CD8-positive, alpha-beta memory T cell (primary cell): ENCODE data around the gene OR6J1. TPM values are rescaled to one million over a fixed set of nuclear protein-coding genes. Genes with fewer than 3 reads are reported as not detected.

Source experiments
- CTCF ChIA-PET: fragments of 350-600 bp; sonication (Branson Sonifier 250); formaldehyde crosslinking; loops from one replicate; lab custom pipeline; 2021; ENCODE audit warnings: antibody characterized with exemption; lab: Charles Lee
- POLR2A ChIA-PET: fragments of 350-600 bp; sonication (Branson Sonifier 250); formaldehyde crosslinking; loops from one replicate; lab custom pipeline; 2021; ENCODE audit warnings: antibody characterized with exemption; lab: Charles Lee
- DNase-seq, 5 donors: peaks; one replicate each; pipeline versions ENCODE4 v3.0.0 to v3.0.0-alpha.2; 2020 to 2022; ENCODE audit warnings: mixed read lengths in 1 of 5
- H3K27ac ChIP-seq: one replicate; pipeline ENCODE4 v1.7.0; 2013; ENCODE audit warnings: low read depth, mild to moderate bottlenecking, low read length, moderate library complexity
- H3K27me3 ChIP-seq: 2 replicates; pipeline ENCODE4 v1.7.0; 2013; ENCODE audit warnings: low read length, mild to moderate bottlenecking; ENCODE audit not compliant: insufficient read depth, poor library complexity, severe bottlenecking
- H3K36me3 ChIP-seq: 2 replicates; pipeline ENCODE4 v1.7.0; 2013; ENCODE audit warnings: mild to moderate bottlenecking, low read length, moderate library complexity; ENCODE audit not compliant: insufficient read depth
- H3K4me1 ChIP-seq: 2 replicates; pipeline ENCODE4 v1.7.0; 2013; ENCODE audit warnings: mild to moderate bottlenecking, low read length, moderate library complexity; ENCODE audit not compliant: insufficient read depth
- H3K4me3 ChIP-seq: 2 replicates; pipeline ENCODE4 v1.7.0; 2013; ENCODE audit warnings: mild to moderate bottlenecking, low read length
- H3K9me3 ChIP-seq: 2 replicates; pipeline ENCODE4 v1.7.0; 2013; ENCODE audit warnings: mild to moderate bottlenecking, low read length
- H3K27ac Mint-ChIP-seq, 8 donors: one replicate each; pipeline ENCODE4 v1.8.0; 2020 to 2021; ENCODE audit warnings: mixed read lengths in 8 of 8, mild to moderate bottlenecking in 6 of 8, inconsistent platforms in 3 of 8, moderate library complexity in 3 of 8
- H3K27me3 Mint-ChIP-seq, 2 donors: one replicate each; pipeline ENCODE4 v1.8.0; 2020 to 2021; ENCODE audit warnings: mixed read lengths in 2 of 2, mild to moderate bottlenecking in 1 of 2, moderate library complexity in 1 of 2
- H3K36me3 Mint-ChIP-seq, 3 donors: one replicate each; pipeline ENCODE4 v1.8.0; 2020 to 2021; ENCODE audit warnings: mixed read lengths in 3 of 3, inconsistent platforms in 1 of 3, mild to moderate bottlenecking in 1 of 3
- H3K4me1 Mint-ChIP-seq, 3 donors: one replicate each; pipeline ENCODE4 v1.8.0; 2020 to 2021; ENCODE audit warnings: mixed read lengths in 3 of 3, inconsistent platforms in 1 of 3, mild to moderate bottlenecking in 1 of 3
- H3K4me3 Mint-ChIP-seq, 7 donors: one replicate each; pipeline ENCODE4 v1.8.0; 2020 to 2021; ENCODE audit warnings: mixed read lengths in 7 of 7, mild to moderate bottlenecking in 6 of 7, moderate library complexity in 4 of 7, inconsistent platforms in 2 of 7
- H3K9me3 Mint-ChIP-seq, 5 donors: one replicate each; pipeline ENCODE4 v1.8.0; 2020 to 2022; ENCODE audit warnings: mixed read lengths in 5 of 5, mild to moderate bottlenecking in 3 of 5, moderate library complexity in 2 of 5, inconsistent platforms in 1 of 5
- polyA plus RNA-seq: library from polyadenylated mRNA; unstranded; fragments of 300-500 nt; fragmentation: Illumina TruSeq; gene quantifications from one replicate; pipeline ENCODE4 v1.2.3, GENCODE V29; 2021
- total RNA-seq, 2 experiments: library from RNA; stranded (reverse); gene quantifications; one replicate each; pipeline ENCODE4 v1.2.3, GENCODE V29; 2021

Gene OR6J1
- total and polyA plus RNA-seq, 3 experiments from 2014 or later: not detected

DNA sequence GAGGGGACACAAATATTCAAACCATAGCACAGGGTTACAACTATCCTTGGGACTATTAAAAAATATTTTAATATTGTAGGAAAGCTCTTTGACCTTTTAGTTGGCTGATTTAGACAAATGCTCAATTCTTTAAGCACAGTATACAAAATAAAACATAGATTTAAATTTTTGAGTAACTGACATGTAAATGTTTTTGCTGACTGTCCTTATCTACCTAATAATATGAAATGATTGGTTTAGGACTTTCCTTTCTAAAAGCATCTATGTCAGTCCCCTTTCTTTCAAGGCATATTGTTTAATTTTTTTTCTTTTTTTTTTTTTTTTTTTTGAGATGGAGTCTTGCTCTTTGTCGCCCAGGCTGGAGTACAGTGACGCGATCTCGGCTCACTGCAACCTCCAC is 16.5 kb upstream of the OR6J1 start:
- peaks cover 0 to 3% of the 10 kb centered on the region in 2 donors for H3K27me3 Mint-ChIP-seq
- no peaks in the 10 kb centered on the region for H3K9me3 Mint-ChIP-seq
- H3K27ac Mint-ChIP-seq: no peak overlapping the region
- no peaks in the 10 kb centered on the region for H3K4me1 Mint-ChIP-seq
- Histone ChIP-seq H3K4me1 (no peaks in the 10 kb centered on the region), H3K27ac (no peak overlapping the region), H3K36me3 (no peaks in the 10 kb centered on the region), H3K9me3 (no peaks in the 10 kb centered on the region), H3K27me3 (no peaks in the 10 kb centered on the region), H3K4me3 (no peak overlapping the region)
- CTCF ChIA-PET: interaction anchor here (4.0 kb wide), 1 partner anchor 90 kb away, joined by 23 read pairs; no protein-coding TSS in a partner anchor
- POLR2A ChIA-PET: no interaction called here
- no peak for DNase-seq
- no peak overlapping the region for H3K4me3 Mint-ChIP-seq
- H3K36me3 Mint-ChIP-seq: no peaks in the 10 kb centered on the region

DNA sequence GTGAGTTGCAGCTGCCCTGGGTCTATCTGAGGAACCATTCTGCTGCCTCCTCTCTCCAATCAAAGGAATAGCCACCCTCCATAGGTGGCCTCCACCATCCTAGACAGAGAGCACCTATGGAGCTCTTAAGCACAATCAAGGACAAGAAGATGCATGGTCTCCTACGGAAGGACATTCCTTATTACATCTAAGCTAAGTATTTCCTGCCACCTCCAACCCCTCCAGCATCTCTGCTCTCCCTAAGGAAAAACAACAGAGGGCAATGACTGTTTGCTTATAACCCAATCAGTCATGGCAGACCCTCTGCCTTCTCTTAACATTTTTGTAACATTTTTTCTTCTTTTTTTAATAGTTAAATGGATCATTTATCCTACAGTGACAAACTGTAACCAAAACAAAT is 14.8 kb upstream of the OR6J1 start:
- Histone ChIP-seq H3K27me3 (no peaks in the 10 kb centered on the region), H3K4me1 (no peaks in the 10 kb centered on the region), H3K9me3 (no peaks in the 10 kb centered on the region), H3K36me3 (no peaks in the 10 kb centered on the region), H3K4me3 (no peak overlapping the region), H3K27ac (no peak overlapping the region)
- ChIA-PET POLR2A (no interaction called here), CTCF (interaction anchor here (1.0 to 4.0 kb wide), 2 partner anchors 88 to 197 kb away, joined by 3 to 23 read pairs; no protein-coding TSS in a partner anchor)
- Mint-ChIP-seq H3K27me3 (no peaks in the 10 kb centered on the region), H3K4me3 (no peak overlapping the region), H3K36me3 (no peaks in the 10 kb centered on the region), H3K9me3 (no peaks in the 10 kb centered on the region), H3K27ac (no peak overlapping the region), H3K4me1 (no peaks in the 10 kb centered on the region)
- DNase-seq: no peak

DNA sequence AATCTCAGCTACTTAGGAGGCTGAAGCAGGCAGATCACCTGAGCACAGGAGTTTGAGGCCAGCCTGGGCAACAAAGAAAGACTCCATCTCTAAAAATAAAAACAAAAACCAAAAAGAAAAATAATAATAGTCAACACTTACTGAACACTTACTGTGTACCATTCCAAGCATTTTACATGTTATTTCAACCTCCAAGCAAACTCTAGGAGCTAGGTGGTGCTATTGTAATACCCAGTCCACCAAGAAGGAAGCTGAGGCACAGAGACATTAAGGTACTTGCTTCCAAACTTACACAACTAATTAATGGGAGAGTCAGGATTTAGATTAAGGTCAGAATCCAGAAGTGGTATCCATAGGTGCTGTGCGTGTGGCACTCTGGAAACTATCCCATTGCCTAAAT is 13.7 kb upstream of the OR6J1 start:
- Histone ChIP-seq H3K4me3 (no peak overlapping the region), H3K4me1 (no peaks in the 10 kb centered on the region), H3K27me3 (no peaks in the 10 kb centered on the region), H3K36me3 (no peaks in the 10 kb centered on the region), H3K9me3 (no peaks in the 10 kb centered on the region), H3K27ac (no peak overlapping the region)
- DNase-seq: no peak
- Mint-ChIP-seq H3K9me3 (no peaks in the 10 kb centered on the region), H3K36me3 (no peaks in the 10 kb centered on the region), H3K27ac (peak overlapping the region in 1 of 8 donors; percentile 63), H3K27me3 (no peaks in the 10 kb centered on the region), H3K4me1 (no peaks in the 10 kb centered on the region), H3K4me3 (no peak overlapping the region)
- POLR2A ChIA-PET: no interaction called here
- CTCF ChIA-PET: interaction anchor here (4.0 kb wide), 1 partner anchor 87 kb away, joined by 23 read pairs; no protein-coding TSS in a partner anchor

DNA sequence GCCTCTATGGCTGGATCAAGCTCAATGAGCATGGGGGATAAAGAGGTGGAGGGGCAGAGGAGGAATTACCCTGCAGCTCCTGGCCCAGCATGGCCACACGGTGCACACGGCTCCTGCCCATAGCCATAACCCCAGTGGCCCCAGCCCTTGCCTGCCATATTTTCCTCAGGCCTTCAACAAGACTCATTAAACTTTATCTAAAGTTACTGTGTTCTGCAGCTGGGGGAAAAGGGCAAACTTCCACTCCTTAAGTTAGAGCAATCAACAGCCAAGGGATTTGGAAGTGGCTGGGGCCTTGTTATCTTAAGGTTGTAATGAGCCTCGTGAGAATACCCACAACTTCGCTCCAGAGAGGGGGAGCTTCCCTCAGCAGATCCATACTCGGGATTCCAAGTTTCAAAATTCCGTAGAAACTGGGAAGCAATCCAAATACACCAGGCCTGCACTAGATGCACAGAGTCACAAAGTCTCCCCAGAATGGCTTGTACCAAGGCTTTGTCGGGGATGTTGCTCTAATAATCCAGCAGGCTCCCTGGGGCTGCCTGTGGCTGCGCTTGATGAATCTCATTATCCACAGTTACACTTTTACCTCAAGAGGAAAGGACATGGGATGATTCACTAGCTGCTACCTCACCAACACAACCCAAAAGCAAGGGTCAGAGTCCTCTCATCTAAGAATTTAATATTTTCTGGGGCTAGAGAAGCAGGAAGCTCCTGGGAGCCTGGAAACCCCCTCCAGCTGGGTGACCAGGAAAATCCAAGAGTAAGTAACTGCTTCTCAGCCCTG is 13.0 kb upstream of the OR6J1 start:
- Histone ChIP-seq H3K27ac (no peak overlapping the region), H3K36me3 (no peaks in the 10 kb centered on the region), H3K9me3 (no peaks in the 10 kb centered on the region), H3K4me3 (no peak overlapping the region), H3K4me1 (no peaks in the 10 kb centered on the region), H3K27me3 (no peaks in the 10 kb centered on the region)
- H3K36me3 Mint-ChIP-seq: no peaks in the 10 kb centered on the region
- no peak for DNase-seq
- H3K27ac Mint-ChIP-seq: no peak overlapping the region
- H3K4me3 Mint-ChIP-seq: no peak overlapping the region
- H3K9me3 Mint-ChIP-seq: no peaks in the 10 kb centered on the region
- ChIA-PET POLR2A (no interaction called here), CTCF (interaction anchor here (4.0 kb wide), 1 partner anchor 86 kb away, joined by 23 read pairs; no protein-coding TSS in a partner anchor)
- H3K27me3 Mint-ChIP-seq: no peaks in the 10 kb centered on the region
- H3K4me1 Mint-ChIP-seq: no peaks in the 10 kb centered on the region

DNA sequence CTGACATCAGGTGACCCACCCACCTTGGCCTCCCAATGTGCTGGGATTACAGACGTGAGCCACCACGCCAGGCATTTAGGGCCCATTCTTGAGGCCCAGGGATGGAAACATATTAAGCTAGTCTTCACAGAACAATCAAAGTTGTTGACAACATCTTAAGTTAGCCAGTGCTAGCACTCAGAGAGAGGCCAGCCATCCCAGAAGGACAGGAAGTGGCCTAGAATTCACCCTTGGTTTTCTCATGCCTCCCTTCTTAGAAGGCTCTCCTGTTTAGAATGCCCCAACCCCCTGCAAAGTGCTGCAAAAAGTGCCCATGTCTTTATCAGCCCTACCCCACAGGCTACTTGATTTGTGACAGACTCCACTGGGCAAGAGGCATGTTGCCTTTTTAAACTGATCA is 12.1 kb upstream of the OR6J1 start:
- no peaks in the 10 kb centered on the region for H3K36me3 ChIP-seq
- POLR2A ChIA-PET: no interaction called here
- CTCF ChIA-PET: no interaction called here
- Mint-ChIP-seq H3K27me3 (no peaks in the 10 kb centered on the region), H3K4me1 (no peaks in the 10 kb centered on the region), H3K4me3 (no peak overlapping the region), H3K9me3 (no peaks in the 10 kb centered on the region), H3K36me3 (no peaks in the 10 kb centered on the region), H3K27ac (peak overlapping the region in 1 of 8 donors; percentile 78)
- H3K27me3 ChIP-seq: no peaks in the 10 kb centered on the region
- H3K27ac ChIP-seq: no peak overlapping the region
- H3K4me3 ChIP-seq: no peak overlapping the region
- no peaks in the 10 kb centered on the region for H3K9me3 ChIP-seq
- DNase-seq: no peak
- no peaks in the 10 kb centered on the region for H3K4me1 ChIP-seq

DNA sequence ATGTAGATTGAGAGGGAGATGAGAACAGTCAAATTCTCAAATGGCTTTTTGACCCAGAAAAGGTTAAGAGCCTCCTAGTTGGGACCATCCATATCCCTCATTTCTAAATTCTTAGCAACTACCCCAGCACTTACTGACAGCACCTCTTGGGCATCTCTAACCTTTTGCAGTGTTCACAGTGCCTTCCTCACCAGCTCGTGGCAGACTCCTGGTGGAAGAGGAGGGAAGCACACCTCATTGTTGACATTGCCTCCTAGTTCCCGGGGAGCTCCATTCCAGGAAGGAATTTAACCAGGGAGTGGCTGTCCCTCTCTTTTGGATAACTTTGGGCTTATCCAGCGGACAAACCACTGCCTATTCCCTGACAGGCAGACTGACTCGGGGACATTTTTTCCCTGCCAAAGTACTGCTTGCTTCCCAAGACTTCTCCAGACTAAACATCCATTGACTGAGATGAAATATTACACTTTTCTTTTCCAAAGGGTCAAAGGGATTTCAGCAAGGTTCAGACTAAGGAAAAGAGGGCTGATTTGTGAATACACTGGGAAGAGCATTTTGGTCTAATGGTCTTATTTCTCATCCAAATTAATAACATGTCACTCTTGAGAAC is 9.0 kb upstream of the OR6J1 start:
- Histone ChIP-seq H3K36me3 (no peaks in the 10 kb centered on the region), H3K4me1 (no peaks in the 10 kb centered on the region), H3K9me3 (no peaks in the 10 kb centered on the region), H3K27ac (no peak overlapping the region), H3K27me3 (no peaks in the 10 kb centered on the region), H3K4me3 (no peak overlapping the region)
- Mint-ChIP-seq H3K4me3 (no peak overlapping the region), H3K27ac (peak overlapping the region in 3 of 8 donors; percentile 53 to 75 (median 55)), H3K4me1 (no peaks in the 10 kb centered on the region), H3K36me3 (no peaks in the 10 kb centered on the region), H3K9me3 (no peaks in the 10 kb centered on the region), H3K27me3 (peaks cover 0 to 1% of the 10 kb centered on the region in 2 donors)
- CTCF ChIA-PET: interaction anchor here (0.6 to 5.1 kb wide), 5 partner anchors 9 to 883 kb away, joined by 3 to 37 read pairs (median 5); partner anchors contain the start of gene OR6J1
- POLR2A ChIA-PET: interaction anchor here (0.8 to 1.0 kb wide), 2 partner anchors 83 to 96 kb away, joined by 3 read pairs; no protein-coding TSS in a partner anchor
- peak; percentile 23 to 66 (median 35) for DNase-seq

DNA sequence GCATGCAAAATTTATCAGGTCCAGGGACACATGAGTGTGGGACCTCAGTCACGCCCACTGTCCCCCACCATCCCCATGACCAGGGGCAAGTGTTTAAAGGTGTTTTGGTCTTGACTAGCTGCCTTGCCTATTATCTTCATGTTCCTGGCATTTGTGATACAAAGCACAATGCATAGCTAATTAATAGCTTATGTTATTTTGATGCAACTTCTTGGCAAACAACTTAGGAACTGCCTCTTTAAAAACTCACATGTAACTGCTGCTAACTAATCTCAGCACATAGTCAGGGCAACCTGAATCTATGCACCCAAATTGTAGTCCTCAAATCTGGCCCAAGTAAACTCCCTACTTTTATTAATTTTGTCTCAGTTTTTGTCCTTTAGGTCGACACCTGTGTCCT is 7.4 kb upstream of the OR6J1 start:
- no peaks in the 10 kb centered on the region for H3K27me3 ChIP-seq
- no peak overlapping the region for H3K27ac Mint-ChIP-seq
- H3K4me3 ChIP-seq: no peak overlapping the region
- H3K9me3 Mint-ChIP-seq: no peaks in the 10 kb centered on the region
- H3K27me3 Mint-ChIP-seq: peaks cover 0 to 1% of the 10 kb centered on the region in 2 donors
- H3K4me3 Mint-ChIP-seq: no peak overlapping the region
- no peak for DNase-seq
- no peaks in the 10 kb centered on the region for H3K36me3 ChIP-seq
- H3K4me1 Mint-ChIP-seq: no peaks in the 10 kb centered on the region
- H3K27ac ChIP-seq: no peak overlapping the region
- no peaks in the 10 kb centered on the region for H3K36me3 Mint-ChIP-seq
- no peaks in the 10 kb centered on the region for H3K4me1 ChIP-seq
- ChIA-PET POLR2A (no interaction called here), CTCF (interaction anchor here (1.2 to 5.1 kb wide), 2 partner anchors 80 to 95 kb away, joined by 4 to 37 read pairs; no protein-coding TSS in a partner anchor)
- H3K9me3 ChIP-seq: no peaks in the 10 kb centered on the region

DNA sequence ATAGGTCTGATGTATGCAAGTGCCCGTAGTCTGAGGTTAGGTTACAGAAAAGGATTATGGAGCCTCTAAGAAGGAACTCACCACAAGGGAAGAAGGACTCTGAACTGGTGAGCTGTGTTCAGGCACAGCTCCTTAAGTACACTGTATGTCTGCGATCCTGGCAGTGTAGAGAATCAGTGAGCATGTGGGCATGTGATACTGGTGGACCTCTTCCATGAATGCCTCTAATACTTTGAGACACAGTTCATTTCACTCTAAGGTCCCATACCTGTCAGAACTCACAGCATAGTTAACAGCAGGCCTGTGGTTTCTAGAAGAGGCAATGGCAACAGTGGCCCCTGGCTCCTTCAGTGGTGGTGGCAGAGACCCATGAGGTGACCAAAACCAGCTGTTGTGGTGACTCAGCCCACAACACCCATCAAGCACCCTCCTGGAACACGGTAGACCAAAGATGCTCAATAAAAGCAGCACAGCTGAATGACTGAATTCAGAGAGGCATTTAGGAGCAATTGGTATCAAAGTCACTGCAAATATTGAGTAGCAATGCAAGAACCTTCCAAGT is 6.9 kb upstream of the OR6J1 start:
- no peaks in the 10 kb centered on the region for H3K9me3 Mint-ChIP-seq
- H3K36me3 Mint-ChIP-seq: no peaks in the 10 kb centered on the region
- H3K27me3 Mint-ChIP-seq: peaks cover 0 to 1% of the 10 kb centered on the region in 2 donors
- no peaks in the 10 kb centered on the region for H3K36me3 ChIP-seq
- POLR2A ChIA-PET: no interaction called here
- no peak for DNase-seq
- no peak overlapping the region for H3K27ac Mint-ChIP-seq
- H3K4me3 Mint-ChIP-seq: no peak overlapping the region
- CTCF ChIA-PET: interaction anchor here (1.2 to 5.1 kb wide), 2 partner anchors 79 to 94 kb away, joined by 4 to 37 read pairs; no protein-coding TSS in a partner anchor
- H3K27ac ChIP-seq: no peak overlapping the region
- H3K4me1 ChIP-seq: no peaks in the 10 kb centered on the region
- no peaks in the 10 kb centered on the region for H3K9me3 ChIP-seq
- H3K27me3 ChIP-seq: no peaks in the 10 kb centered on the region
- H3K4me1 Mint-ChIP-seq: no peaks in the 10 kb centered on the region
- no peak overlapping the region for H3K4me3 ChIP-seq
